ENCODE results near the gene TPX2. TPM values are rescaled to one million over a fixed set of nuclear protein-coding genes. Genes with fewer than 3 reads are reported as not detected.

Gene TPX2
- total RNA-seq, 1 donor from 2014 or later, result 126 TPM

- TF ChIP-seq CTCF (conservative IDR thresholded peaks at IDR 0.05; ENCODE audit: low read depth, low read length), result no peak
- no peak overlapping the region for H3K4me3 ChIP-seq (ENCODE audit: low read depth, low read length)
- no peak for DNase-seq (ENCODE audit: low read depth)
These were observed 102.1 kb downstream of the TPX2 start for GRCh38 chr20:31840906-31841816.

- no peak for TF ChIP-seq CTCF (conservative IDR thresholded peaks at IDR 0.05; ENCODE audit: low read depth, low read length)
- DNase-seq (ENCODE audit: low read depth), result peak; percentile 33
- H3K4me3 ChIP-seq (ENCODE audit: low read depth, low read length), result no peak overlapping the region
These were observed 102.8 kb downstream of the TPX2 start for GRCh38 chr20:31841928-31842327.

- no peak for TF ChIP-seq CTCF (conservative IDR thresholded peaks at IDR 0.05; ENCODE audit: low read depth, low read length)
- no peak overlapping the region for H3K4me3 ChIP-seq (ENCODE audit: low read depth, low read length)
- DNase-seq (ENCODE audit: low read depth), result no peak
These were observed 103.5 kb downstream of the TPX2 start for GRCh38 chr20:31842471-31843157.

- no peak overlapping the region for H3K4me3 ChIP-seq (ENCODE audit: low read depth, low read length)
- no peak for TF ChIP-seq CTCF (conservative IDR thresholded peaks at IDR 0.05; ENCODE audit: low read depth, low read length)
These were observed 104.2 kb downstream of the TPX2 start for GRCh38 chr20:31843288-31843687.

GRCh38 chr20:31843881-31844280, 104.8 kb downstream of the TPX2 start:
- no peak for TF ChIP-seq CTCF (conservative IDR thresholded peaks at IDR 0.05; ENCODE audit: low read depth, low read length)

More at GRCh38 chr20:31843288-31843687, 104.2 kb downstream of the TPX2 start:
- DNase-seq (ENCODE audit: low read depth), result no peak

GRCh38 chr20:31844737-31845299, 105.7 kb downstream of the TPX2 start:
- TF ChIP-seq CTCF (conservative IDR thresholded peaks at IDR 0.05; ENCODE audit: low read depth, low read length), result no peak
- DNase-seq (ENCODE audit: low read depth), result no peak

More at GRCh38 chr20:31843881-31844280, 104.8 kb downstream of the TPX2 start:
- no peak for DNase-seq (ENCODE audit: low read depth)
- no peak overlapping the region for H3K4me3 ChIP-seq (ENCODE audit: low read depth, low read length)

More at GRCh38 chr20:31844737-31845299, 105.7 kb downstream of the TPX2 start:
- H3K4me3 ChIP-seq (ENCODE audit: low read depth, low read length), result no peak overlapping the region
